H9 (cell line): ENCODE measurements around the gene ARHGEF38. TPM values are rescaled to one million over a fixed set of nuclear protein-coding genes. Genes with fewer than 3 reads are reported as not detected.

Experiments
- total RNA-seq: library from RNA; stranded (reverse); gene quantifications from 2 replicates; pipeline ENCODE4 v1.2.1, GENCODE V29; 2021

ARHGEF38 gene
- total RNA-seq, 1 experiment from 2014 or later, result not detected

Other genes with a start within 250 kb of the ARHGEF38 start
- gene PPA2, start 78.6 kb upstream of the ARHGEF38 start, total RNA-seq, result 73.1 and 76.4 TPM in 2 replicates
- 14.5 and 15.6 TPM in 2 replicates for gene INTS12, start 156.1 kb downstream of the ARHGEF38 start, total RNA-seq
- 16.2 and 17.9 TPM in 2 replicates for gene GSTCD, start 156.2 kb downstream of the ARHGEF38 start, total RNA-seq